HG03469 (cell line): ENCODE results near the gene CLINT1.
A peak's percentile ranks its signal among the peaks of the same experiment; 100 is the strongest.
"Not testable (repeated sequence)": the region's sequence is repeated elsewhere in the genome, so short reads cannot be mapped to it uniquely, and the experiment has no call there.

ENCODE experiments used
- ATAC-seq: cut with Tn5 transposase; IDR thresholded peaks from one replicate; pipeline ENCODE4 v1.9.1; 2021; ENCODE audit warnings: mild to moderate bottlenecking, moderate library complexity, moderate number of reproducible peaks; ENCODE audit not compliant: unreplicated experiment

CLINT1 gene

DNA sequence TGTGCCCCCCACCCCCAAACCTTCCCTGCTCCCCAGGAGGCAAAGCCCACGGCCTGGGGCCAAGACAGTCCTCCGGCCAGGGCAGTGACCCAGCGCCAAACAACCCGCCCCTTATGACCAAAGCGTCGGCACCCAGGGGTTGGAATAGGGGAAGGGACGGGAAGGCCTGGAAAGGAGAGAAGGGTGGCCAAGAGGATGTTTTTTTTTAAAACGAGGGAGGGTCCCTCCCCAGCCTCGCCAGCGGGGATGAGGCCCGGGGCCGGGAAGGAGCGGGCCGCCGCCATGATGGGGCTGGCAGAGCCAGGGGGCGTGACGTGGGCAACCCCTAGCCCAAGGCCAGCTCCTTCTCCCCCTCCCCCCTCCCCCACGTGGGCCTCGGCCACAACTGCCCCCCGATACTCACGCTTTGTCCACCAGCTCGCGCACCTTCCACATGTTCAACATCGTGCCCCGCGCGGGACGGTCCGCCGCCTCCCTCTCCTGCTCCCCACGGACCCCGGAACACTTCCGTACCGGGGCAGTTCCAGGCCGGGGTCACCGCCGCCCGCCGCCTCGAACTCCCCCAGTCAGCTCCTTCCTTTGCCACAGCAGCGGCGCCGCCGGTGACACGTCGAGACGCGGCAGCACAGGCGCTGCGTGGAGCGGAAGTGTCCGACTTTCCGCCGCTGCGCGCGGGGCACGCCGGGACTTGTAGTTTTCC lies at the start of gene CLINT1:
CLINT1 (minus strand) TSS at position 619 of the 700 bp plus-strand sequence; CDS start at position 444, 175 bp downstream.
- ATAC-seq = peak; percentile 44

DNA sequence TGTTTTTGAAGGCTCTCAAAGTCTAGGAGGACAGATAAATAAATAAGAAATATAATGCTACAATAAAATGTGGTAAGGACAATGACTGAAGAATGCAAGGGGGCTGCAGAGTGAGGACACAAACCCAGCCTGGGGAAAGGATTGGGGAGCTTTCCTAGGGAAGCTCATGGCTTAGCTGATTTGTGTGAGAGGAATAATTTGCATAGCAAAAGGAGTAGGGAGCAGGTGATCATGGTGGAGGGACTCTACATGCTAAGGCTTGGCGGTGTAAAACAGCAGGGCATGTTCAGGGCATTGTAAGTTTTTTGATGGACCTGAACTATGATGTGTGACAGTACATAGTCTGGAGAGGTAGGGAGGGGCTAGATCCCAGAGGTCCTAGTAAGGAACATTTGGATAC lies 49.5 kb upstream of the CLINT1 start:
- no peak for ATAC-seq

DNA sequence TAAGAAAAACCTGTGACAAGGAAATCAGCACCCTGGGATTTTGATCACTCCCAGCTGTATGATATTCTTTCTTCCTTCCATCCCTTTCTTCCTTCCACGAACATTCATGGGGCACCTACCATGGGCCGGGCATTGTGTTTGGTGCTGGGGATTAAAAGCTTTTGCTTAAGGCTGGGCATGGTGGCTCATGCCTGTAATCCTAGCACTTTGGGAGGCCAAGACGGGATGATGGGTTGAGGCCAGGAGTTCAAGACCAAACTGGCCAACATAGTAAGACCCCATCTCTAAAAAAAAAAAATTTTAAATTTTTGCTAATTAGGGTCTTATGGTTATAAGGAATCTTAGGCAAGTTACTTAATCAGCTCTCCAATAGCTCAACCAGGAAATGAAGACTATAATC lies 48.5 kb upstream of the CLINT1 start:
- ATAC-seq = no peak

DNA sequence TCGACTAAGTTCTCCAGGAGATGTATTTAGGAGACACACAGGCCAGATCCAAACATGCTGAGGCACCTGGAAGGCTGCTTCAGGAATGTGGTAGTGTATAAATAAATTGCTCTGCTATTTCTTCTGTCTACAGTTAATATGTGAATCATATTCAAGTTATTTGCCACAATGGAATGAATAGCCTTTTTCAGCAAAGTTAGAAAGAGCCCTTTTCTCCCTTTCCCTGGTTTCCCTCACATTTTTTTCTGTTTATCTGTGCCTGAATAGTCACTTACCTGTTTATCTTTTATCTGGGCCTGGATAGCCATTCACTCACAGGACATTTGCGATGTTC lies 44.1 kb upstream of the CLINT1 start:
- ATAC-seq = no peak

DNA sequence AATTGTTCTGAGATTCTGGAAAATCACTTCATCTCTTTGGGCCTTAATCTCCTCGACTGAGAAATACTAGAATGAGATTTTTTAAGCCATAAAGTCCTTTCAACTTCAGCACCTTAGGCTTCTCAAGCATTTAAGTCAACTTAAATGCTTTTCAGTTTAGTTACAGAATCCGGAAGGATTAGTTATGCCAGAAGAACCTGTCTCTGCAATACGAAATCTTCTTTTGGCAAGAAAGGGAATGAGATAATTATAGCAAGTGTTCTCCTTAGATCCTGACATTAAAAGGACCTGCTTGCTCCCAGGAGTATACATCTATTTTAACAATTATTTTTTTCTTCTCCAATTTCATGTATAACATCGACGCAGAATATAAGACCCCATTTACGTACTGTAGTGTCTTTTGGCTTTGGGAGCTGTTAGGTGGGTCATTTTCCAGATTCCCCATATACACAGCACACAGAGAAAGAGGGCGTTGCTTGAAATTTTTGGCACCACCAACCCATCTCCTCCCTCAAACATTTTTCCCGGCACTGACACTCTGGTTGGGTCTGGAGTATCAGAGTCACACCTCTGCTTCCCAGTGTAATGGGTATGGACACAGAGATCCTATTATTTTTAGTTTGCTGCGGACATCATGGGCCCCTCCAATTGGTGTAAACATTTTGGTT lies 43.6 kb upstream of the CLINT1 start:
- no peak for ATAC-seq

DNA sequence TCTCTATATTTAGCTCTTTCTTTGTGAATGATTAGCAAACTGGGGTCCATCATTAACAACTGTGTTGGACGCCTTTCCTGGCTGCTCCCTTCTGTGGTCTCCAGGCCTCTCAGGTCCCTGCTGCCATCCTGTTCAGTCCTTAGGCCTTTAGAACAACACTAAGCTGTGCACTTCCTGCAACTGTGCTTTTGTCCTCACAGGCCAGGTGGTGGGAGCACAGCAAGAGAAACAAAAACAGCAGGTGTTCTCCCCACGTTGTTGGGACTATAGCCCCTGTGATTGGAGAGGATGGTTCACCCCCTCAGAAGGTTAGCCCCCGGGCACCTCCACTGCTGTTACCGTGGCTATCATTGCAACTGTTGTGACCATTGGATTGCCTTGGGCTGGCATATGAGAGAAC lies 41.7 kb upstream of the CLINT1 start:
- ATAC-seq = no peak

DNA sequence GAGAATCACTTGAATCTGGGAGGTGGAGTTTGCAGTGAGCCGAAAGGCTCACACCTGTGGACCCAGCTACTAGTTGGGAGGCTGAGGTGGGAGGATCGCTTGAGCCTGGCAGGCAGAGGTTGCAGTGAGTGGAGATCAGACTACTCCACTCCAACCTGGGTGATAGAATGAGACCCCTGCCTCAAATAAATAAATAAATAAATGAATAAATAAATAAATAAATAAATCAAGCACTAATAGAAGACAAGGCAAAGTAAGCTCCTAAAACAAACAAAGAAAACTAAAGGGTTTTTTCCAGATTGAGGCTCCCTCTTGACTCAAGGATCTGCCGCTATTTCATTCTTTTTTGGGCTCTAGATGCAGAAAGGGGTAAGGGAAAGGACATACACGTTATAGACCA lies 34.7 kb upstream of the CLINT1 start:
- ATAC-seq = no peak

DNA sequence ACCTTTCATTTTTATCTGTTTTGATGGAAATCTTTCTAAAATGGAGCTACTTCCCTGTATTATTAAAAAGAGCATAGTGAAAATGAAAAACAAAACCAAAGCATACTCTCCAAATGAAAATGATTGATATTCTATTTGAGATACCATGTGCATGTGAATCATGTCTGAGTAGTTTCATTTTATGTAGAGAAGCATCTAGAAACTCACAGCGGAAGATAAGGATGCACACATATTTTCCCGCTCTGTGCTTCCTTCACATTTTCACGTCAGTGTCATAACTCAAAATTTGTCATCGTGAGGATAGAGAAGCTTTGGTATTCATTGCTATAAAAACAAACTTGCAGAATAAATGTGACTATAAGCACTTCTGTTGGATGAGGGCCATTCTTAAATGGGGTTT lies 34.0 kb upstream of the CLINT1 start:
- no peak for ATAC-seq

DNA sequence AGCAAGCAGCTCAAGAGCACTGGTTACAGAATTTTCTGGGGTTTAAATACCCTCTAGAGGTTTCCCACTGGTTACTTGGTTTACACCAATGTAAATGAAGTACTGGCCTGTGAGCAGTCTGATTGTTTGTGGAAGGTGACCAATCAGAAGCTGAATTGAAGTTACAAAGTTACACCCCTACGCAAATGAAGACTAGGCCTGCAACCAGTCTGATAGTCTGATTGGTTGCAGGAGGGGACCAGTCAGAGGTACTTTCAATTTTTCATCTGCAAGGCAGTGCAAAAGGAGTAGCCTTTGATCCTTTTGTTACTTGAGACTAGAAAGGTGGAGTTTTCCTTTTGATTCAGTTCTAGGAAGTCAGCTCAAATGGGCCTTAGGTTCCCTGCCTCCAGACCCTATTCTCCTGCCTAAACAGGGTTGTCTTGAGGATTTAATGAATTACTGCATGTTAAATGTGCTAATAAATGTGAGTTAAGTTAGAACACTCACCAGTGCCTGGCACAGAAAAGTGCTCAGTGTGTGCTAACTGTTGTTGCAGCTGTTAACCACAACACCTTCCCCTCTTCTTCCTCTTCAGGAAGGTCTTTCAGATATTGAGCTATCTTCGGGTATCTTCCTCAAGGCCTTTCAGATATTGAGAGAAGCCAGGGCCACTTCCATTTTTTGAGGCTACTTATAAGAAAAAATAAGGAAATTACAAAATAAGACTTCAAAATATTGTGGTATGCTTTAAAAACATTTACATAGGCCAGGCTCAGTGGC lies 32.1 kb upstream of the CLINT1 start:
- ATAC-seq = no peak

DNA sequence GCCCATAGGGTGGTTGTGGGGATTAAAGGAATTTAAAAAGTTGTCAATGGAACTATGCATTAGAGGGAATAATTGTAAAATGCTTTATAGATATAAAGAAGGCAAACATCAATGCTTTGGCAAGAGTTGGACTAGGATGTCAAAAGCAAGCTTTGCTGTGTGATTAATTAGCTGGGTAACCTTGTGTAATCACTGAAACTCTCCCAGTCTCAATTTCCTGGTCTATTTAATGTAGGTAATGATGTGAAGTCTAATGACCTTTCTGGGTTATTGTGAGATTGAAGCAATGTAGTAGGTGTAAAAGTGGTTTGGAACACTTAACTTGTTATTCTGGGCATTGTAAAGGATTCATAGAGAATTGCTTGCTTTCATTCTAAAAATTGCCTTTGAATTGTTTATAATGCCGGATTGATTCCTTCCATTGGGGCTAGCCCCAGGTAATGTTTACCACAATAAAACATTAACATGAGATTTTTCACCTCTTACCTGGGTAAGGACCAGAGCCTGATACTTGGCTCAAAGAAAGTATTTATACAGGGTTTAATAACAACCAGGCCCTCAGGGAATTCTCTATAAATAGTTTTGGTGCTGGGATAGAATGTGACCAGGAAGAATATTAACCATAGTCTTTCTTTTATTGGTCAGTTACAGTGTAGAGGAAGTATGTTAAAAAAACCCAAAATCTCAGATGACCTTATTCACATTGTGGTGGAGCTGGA lies 30.0 kb upstream of the CLINT1 start:
- ATAC-seq = no peak

DNA sequence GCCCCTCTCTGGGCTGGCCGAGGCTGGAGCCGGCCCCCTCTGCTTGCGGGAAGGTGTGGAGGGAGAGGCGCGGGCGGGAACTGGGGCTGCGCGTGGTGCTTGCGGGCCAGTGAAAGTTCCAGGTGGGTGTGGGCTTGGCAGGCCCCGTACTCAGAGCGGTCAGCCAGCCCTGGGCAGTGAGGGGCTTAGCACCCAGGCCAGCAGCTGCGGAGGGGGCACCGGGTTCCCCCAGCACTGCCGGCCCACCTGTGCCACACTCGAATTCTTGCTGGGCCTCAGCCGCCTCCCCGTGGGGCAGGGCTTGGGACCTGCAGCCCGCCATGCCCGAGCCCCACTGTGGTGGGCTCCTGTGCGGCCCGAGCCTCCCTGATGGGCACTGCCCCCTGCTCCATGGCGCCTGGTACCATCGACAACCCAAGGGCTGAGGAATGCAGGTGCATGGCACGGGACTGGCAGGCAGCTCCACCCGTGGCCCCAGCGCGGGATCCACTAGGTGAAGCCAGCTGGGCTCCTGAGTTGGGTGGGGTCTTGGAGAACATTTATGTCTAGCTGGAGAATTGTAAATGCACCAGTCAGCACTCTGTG lies 27.9 kb upstream of the CLINT1 start:
- no peak for ATAC-seq

DNA sequence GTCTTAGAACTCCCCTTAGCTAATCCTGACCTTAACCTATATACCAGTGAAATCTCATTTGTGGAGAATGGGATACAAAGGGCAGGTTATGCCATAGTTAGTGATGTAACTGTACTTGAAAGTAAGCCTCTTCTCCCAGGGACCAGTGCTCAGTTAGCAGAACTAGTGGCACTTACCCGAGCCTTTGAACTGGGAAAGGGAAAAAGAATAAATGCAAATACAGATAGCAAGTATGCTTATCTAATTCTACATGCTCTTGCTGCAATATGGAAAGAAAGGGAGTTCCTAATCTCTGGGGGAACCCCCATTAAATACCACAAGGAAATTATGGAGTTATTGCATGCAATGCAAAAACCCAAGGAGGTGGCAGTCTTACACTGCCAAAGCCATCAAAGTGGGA lies 26.1 kb upstream of the CLINT1 start:
- not testable (repeated sequence) for ATAC-seq

DNA sequence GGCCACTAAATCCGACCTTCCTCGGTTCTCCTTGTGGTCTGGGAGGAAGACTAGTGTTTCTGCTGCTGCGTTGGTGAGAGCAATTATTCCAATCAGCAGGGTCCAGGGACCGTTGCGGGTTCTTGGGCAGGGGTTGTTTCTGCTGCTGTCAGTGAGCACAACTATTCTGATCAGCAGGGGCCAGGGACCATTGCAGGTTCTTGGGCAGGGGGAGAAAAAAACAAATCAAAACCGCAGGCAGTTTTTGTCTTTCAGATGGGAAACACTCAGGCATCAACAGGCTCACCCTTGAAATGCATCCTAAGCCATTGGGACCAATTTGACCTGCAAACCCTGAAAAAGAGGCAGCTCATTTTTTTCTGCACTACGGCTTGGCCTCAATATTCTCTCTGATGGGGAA lies 22.6 kb upstream of the CLINT1 start:
- ATAC-seq = not testable (repeated sequence)

DNA sequence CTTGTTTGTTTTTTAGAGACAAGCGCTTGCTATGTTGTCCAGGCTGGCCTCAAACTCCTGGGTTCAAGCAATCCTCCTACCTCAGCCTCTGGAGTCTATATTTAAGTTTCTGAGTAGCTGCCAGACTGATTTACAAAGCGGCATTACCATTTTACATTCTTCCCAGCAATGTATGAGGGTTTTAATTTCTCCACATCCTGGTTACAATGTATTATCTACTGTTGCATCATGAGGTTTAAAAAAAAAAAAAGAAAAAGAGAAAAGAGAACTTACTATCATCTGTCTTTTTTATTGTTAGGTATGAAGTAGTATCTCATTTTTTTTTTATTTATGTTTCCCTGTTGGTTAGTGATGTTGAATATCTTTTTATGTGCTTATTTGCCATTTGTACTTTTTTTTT lies 18.9 kb upstream of the CLINT1 start:
- no peak for ATAC-seq

DNA sequence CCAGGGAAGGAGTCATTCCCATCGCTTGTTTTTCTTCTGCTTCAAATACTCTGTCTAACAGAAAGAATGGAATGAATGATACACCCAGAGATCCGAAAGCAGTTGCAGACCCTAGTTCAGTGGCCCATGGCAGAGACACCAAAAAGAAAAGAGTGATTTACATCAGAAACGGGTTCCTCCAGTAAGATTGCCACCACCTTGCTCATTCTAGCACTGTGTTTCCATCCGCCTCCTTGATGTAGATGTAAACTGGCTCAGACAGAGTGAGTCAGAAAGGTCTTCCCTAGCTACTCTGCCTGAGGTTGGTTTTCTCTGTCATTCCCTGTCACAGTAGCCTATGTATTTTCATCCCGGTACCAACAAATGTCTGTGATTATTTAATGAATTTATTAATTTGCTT lies 15.9 kb upstream of the CLINT1 start:
- ATAC-seq = no peak

DNA sequence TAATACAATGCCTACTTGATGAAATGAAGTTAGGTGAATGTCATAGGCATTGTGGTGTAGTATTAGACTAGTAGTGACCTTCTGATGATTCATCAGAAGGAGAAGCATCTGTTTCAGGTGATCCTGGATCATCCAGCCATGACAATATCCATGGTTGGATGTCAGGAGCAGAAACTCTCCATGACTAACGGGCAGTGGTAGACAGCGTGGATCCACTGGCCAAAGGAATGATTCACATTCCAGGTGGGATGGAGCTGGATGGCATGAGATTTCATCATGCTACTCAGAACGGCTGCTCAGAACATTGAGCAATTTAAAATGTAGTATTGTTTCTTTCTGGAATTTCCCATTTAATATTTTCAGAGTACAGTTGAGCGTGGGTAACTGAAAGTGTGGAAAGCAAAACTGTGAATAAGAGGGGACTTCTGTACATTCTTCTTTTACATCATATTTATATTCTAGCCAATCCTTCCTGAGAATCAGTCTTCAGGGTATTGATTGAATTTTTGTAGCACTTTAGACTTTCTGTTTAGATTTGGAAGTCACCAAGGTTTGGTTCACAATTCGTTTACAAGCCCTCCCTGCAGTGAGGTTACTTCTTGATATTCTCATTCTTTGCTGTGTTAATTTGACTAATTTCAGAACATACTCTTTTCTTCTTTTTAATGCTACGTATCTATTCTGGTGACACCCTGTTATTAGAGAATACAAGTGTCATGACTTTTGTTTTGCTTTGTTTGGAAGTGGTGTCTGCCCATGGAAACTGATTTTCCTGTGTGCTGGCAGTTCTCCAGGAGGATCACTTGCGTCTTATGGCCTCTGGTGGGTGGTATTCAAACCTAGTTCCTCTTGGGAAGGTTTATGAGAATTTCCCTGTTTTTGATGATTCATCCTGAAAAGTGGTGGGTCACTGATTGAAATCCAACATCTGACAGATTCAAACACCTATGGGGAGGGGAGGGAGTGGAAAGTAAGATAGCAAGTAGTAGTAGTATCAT lies 12.2 kb upstream of the CLINT1 start:
- no peak for ATAC-seq

DNA sequence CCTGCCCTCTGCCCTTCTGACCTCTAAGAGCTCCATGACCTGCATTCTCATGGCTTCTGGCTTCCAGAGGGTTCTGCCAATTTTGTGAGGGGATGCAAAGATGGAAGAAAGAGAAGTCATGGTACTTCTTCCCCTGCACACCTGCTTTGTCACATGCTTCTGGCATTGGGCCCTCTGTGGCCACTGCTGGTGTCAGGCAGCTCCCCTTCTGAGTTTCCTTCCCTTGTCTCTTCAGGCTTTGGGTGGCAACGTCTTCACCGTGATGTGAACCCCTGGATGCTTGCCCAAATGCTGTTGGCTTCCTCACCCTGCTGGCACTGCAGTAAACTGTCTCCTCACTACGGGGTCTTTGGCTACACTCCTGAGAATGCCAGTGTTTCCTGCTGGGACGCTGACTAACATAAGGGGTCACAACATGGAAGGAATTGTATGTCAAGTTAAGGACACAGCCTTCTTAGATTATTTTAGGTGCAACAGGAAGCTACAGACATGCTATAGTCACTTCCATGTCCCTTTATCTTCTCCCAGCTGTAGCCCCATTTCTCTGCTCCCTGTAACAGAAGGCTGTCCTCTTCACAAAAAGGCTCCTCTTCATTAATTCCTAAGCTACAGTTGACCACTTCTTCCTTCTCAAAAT lies 8.9 kb upstream of the CLINT1 start:
- ATAC-seq = no peak

DNA sequence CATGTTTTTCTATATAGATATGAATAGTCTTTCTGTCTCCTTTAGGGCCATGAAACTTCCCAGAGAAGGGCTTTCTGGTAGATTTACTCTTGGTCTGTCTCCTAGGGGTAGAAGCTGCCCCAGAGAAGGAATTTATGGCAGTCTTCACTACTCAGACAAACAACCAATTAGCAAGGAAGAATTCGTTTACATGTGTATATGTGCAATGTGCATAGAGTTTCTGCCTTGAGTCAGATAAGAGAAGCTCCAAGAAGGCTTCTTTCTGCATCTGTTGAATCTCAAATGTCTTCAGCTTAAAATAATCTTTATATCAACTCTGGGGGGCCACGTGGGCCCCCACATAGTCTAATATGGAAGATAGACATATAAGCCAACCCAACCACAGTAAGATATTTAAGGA lies 7.6 kb upstream of the CLINT1 start:
- ATAC-seq = no peak

DNA sequence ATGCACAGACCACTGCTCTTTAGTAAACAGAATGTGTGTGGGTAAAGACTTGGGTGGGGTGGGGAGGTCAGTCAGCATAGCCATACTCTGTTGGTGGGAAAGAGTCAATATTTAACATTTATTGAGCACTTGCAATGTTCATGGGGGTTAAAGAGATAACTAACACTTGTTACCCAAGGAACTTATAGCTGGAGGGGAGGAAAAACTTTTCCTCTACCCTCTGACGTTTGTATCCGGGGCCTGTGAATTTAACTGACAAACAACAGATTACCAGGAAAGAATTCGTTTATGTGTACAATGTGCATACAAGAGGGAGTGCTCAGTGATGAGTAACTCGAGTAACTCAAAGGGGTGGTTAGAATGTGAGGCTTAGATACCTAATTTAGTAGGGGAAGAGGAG lies 6.8 kb upstream of the CLINT1 start:
- no peak for ATAC-seq
